22Rv1 (cell line): ENCODE measurements around the gene GLRA1.

Experiments used
- ZFX ChIP-seq: fragments of 450-650 bp; IDR thresholded peaks from 2 replicates; pipeline ENCODE4 v1.6.1; 2017; ENCODE audit warnings: antibody characterized with exemption, borderline replicate concordance
- TF ChIP-seq, protein P1 (sequence below): fragments of 450-650 bp; IDR thresholded peaks from 2 replicates; pipeline ENCODE4 v1.5.1; 2017; ENCODE audit warnings: mild to moderate bottlenecking

DNA sequence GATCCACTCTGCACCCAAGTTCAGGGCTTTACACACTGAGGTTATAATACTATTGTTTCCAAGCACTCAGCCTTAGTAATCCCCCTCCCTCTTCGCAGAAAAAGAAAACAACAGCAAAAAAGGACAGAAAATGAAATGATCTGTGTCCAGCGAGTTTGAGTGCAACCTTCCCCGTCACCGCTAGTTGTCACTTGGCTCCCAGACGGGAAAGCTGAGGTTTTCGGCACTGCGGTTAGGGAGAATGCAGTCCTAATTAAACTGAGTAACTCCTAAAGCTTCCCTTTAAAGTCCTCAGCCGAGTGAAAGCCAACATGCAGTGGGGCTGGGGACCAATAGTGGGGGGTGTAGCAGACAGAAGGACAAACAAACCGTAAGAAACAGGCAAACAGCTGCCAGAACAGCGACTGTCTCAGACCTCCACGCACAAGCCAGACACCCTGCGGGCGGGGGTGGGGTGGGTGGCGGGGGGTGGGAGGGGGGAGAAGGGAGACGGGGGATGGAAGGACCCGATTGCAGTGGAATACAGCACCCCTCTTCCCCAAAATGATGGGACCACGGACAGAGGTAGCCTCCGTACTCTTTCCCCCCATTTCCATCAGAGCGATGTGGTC is 680 bp downstream of the GLRA1 start:
- TF ChIP-seq, protein P1, sequence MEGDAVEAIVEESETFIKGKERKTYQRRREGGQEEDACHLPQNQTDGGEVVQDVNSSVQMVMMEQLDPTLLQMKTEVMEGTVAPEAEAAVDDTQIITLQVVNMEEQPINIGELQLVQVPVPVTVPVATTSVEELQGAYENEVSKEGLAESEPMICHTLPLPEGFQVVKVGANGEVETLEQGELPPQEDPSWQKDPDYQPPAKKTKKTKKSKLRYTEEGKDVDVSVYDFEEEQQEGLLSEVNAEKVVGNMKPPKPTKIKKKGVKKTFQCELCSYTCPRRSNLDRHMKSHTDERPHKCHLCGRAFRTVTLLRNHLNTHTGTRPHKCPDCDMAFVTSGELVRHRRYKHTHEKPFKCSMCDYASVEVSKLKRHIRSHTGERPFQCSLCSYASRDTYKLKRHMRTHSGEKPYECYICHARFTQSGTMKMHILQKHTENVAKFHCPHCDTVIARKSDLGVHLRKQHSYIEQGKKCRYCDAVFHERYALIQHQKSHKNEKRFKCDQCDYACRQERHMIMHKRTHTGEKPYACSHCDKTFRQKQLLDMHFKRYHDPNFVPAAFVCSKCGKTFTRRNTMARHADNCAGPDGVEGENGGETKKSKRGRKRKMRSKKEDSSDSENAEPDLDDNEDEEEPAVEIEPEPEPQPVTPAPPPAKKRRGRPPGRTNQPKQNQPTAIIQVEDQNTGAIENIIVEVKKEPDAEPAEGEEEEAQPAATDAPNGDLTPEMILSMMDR = peak; percentile 80
- no peak for TF ChIP-seq ZFX
